NCI-H1436 (cell line): Measurements from ENCODE around the gene BCL2L15.
A peak's percentile ranks its signal among the peaks of the same experiment; 100 is the strongest.

Experiments used
- DNase-seq: peaks from one replicate; lab custom pipeline; 2025; lab: John Stamatoyannopoulos, UW

The BCL2L15 gene

GRCh38 chr1:113905435-113905861 lies 18.1 kb upstream of the BCL2L15 start:
- DNase-seq: peak; percentile 5

GRCh38 chr1:113904674-113905434 lies 17.5 kb upstream of the BCL2L15 start, which contains the start of the genes AP4B1 and DCLRE1B:
Gene AP4B1 (minus strand): TSS chr1:113904799. CDS start chr1:113904717, 82 bp downstream.
Gene DCLRE1B (plus strand): TSS chr1:113905326. CDS start chr1:113905587, 261 bp downstream.
- DNase-seq: peak; percentile 98

- DNase-seq: peak; percentile 41
These were observed 16.9 kb upstream of the BCL2L15 start for GRCh38 chr1:113904293-113904673.

- no peak for DNase-seq
These were observed 16.3 kb upstream of the BCL2L15 start for GRCh38 chr1:113903501-113904292.

GRCh38 chr1:113901191-113901590 lies 13.8 kb upstream of the BCL2L15 start:
- DNase-seq: no peak

GRCh38 chr1:113899111-113899510 lies 11.7 kb upstream of the BCL2L15 start:
- DNase-seq: no peak

GRCh38 chr1:113898241-113898814 lies 10.9 kb upstream of the BCL2L15 start:
- DNase-seq: no peak

- no peak for DNase-seq
These were observed 8.6 kb upstream of the BCL2L15 start for GRCh38 chr1:113895961-113896360.

- DNase-seq: no peak
These were observed 7.7 kb upstream of the BCL2L15 start for GRCh38 chr1:113895098-113895497.

- no peak for DNase-seq
These were observed 5.9 kb upstream of the BCL2L15 start for GRCh38 chr1:113893267-113893666.

GRCh38 chr1:113891631-113892220 lies 4.3 kb upstream of the BCL2L15 start:
- peak; percentile 65 for DNase-seq

- no peak for DNase-seq
These were observed 3.4 kb upstream of the BCL2L15 start for GRCh38 chr1:113890816-113891215.

GRCh38 chr1:113886417-113887401 lies 672 bp downstream of the BCL2L15 start:
- no peak for DNase-seq

GRCh38 chr1:113881661-113882060 lies 5.7 kb downstream of the BCL2L15 start:
- no peak for DNase-seq

- no peak for DNase-seq
These were observed 7.7 kb downstream of the BCL2L15 start for GRCh38 chr1:113879739-113880038.

- DNase-seq: no peak
These were observed 11.2 kb downstream of the BCL2L15 start for GRCh38 chr1:113876176-113876575.

- no peak for DNase-seq
These were observed 11.7 kb downstream of the BCL2L15 start for GRCh38 chr1:113875714-113876113.

GRCh38 chr1:113874012-113874879 lies 13.1 kb downstream of the BCL2L15 start:
- no peak for DNase-seq

- DNase-seq: no peak
These were observed 15.0 kb downstream of the BCL2L15 start for GRCh38 chr1:113872219-113872935.
